Measurements from ENCODE around the gene FAM149A. TPM values are rescaled to one million over a fixed set of nuclear protein-coding genes. Genes with fewer than 3 reads are reported as not detected.

FAM149A gene
- total and polyA plus RNA-seq, 2 experiments from 2014 or later: 6.9 to 7.0 TPM

DNA sequence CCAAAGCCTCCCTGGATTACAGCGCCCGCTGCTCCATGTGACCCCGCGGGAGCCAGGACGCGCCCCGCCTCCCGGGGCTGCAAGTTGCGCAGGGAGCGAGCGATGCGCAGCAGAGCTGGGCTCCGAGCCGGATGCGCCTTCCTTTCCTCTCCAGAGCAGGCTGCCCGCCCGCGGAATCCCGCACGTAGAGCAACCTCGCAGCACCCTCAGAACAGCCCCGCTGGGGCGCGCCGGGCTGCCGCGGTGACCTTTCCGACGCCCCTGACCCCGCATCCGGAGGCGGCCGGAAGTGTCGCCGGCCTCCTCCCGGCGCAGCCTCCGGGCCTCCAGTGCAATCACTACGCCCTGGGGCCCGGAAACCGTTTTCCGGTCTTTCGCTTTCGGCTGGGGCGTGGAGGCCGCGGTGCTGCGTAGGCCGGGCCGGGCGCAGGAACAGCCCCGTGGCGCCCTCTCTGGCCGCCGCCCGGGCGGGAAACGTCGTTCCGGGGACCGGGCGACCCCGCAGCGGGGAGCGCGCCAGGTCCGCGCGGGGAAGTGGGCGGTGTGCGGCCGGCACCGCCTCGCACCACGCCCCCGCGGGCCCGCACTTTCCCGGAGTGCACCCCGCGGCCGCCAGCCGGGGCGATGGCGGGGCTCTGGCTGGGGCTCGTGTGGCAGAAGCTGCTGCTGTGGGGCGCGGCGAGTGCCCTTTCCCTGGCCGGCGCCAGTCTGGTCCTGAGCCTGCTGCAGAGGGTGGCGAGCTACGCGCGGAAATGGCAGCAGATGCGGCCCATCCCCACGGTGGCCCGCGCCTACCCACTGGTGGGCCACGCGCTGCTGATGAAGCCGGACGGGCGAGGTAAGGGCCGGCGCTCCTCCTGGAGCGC, 86.9 kb downstream of the FAM149A start, which contains the start of gene CYP4V2:
Gene CYP4V2, plus strand, starts transcription at position 368 of the 866 bp plus-strand sequence. Its CDS starts 257 bp downstream, at position 625.
- no peaks in the 10 kb centered on the region for H3K9me2 ChIP-seq (replicated peaks; ENCODE audit: insufficient read depth)
- no peaks in the 10 kb centered on the region for H4K20me1 ChIP-seq (ENCODE audit: insufficient read depth, poor library complexity, severe bottlenecking)
- no peaks in the 10 kb centered on the region for H3K9me3 ChIP-seq (ENCODE audit: low read depth)
- H3K4me2 ChIP-seq: peak within 1 kb of the TSS; percentile 85
- DNase-seq (ENCODE audit: low spot score): peak; percentile 88
- peaks cover 6% of the 10 kb centered on the region for H3K4me1 ChIP-seq (ENCODE audit: insufficient read depth)
- H3K36me3 ChIP-seq (replicated peaks; ENCODE audit: insufficient read depth, low read depth): no peaks in the 10 kb centered on the region
- no peaks in the 10 kb centered on the region for H3K27me3 ChIP-seq
- WGBS (ENCODE audit: low lambda C conversion rate, missing lambda C conversion rate): 1% methylated on average over 87 of the region's 107 CpGs
- peak within 1 kb of the TSS; percentile 97 for H3K27ac ChIP-seq
- TF ChIP-seq, protein P1, sequence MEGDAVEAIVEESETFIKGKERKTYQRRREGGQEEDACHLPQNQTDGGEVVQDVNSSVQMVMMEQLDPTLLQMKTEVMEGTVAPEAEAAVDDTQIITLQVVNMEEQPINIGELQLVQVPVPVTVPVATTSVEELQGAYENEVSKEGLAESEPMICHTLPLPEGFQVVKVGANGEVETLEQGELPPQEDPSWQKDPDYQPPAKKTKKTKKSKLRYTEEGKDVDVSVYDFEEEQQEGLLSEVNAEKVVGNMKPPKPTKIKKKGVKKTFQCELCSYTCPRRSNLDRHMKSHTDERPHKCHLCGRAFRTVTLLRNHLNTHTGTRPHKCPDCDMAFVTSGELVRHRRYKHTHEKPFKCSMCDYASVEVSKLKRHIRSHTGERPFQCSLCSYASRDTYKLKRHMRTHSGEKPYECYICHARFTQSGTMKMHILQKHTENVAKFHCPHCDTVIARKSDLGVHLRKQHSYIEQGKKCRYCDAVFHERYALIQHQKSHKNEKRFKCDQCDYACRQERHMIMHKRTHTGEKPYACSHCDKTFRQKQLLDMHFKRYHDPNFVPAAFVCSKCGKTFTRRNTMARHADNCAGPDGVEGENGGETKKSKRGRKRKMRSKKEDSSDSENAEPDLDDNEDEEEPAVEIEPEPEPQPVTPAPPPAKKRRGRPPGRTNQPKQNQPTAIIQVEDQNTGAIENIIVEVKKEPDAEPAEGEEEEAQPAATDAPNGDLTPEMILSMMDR (IDR thresholded peaks at IDR 0.05; ENCODE audit: poor library complexity): peak; percentile 18
- no peak for TF ChIP-seq EZH2 (IDR thresholded peaks at IDR 0.05; ENCODE audit: borderline replicate concordance)
- H2AFZ ChIP-seq: peak within 1 kb of the TSS; percentile 99
- peaks cover 17% of the 10 kb centered on the region for H3K79me2 ChIP-seq
- H3K4me3 ChIP-seq: peak within 1 kb of the TSS; percentile 100

DNA sequence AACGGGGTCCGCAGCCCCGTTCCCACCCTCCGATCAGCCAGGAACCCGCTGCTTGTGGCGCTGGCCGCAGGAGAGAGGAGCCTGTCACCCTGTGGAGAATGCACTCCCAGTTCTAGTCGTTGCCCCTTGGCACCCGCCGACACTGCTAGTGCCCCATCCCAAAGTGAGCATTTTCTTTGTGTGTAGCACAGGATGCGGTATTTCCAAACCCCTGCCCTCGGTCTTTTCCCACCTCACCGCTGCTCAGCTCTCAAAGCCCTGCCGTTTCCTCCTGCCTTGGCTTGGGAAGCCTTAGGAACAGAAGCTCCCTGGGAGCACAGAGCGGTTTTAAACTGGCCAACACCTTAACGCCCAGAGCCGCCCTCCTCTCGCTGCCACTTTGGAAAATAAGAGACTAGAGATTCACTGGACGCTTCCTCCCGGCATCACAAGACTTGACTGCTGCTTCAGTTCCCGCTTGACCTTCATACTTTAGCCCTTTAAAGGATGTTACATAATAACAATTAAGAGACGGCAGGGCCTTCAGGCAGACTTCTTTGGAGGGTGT, 87.6 kb downstream of the FAM149A start:
- Histone ChIP-seq H2AFZ (peak overlapping the region; percentile 99), H3K4me1 (ENCODE audit: insufficient read depth) (peaks cover 6% of the 10 kb centered on the region), H3K9me2 (replicated peaks; ENCODE audit: insufficient read depth) (no peaks in the 10 kb centered on the region), H3K27ac (peak overlapping the region; percentile 97), H4K20me1 (ENCODE audit: insufficient read depth, poor library complexity, severe bottlenecking) (no peaks in the 10 kb centered on the region), H3K4me3 (peak overlapping the region; percentile 100), H3K27me3 (no peaks in the 10 kb centered on the region), H3K4me2 (peak overlapping the region; percentile 85), H3K36me3 (replicated peaks; ENCODE audit: insufficient read depth, low read depth) (no peaks in the 10 kb centered on the region), H3K9me3 (ENCODE audit: low read depth) (no peaks in the 10 kb centered on the region), H3K79me2 (peaks cover 17% of the 10 kb centered on the region)
- peak; percentile 37 for DNase-seq (ENCODE audit: low spot score)
- TF ChIP-seq, protein P1 (IDR thresholded peaks at IDR 0.05; ENCODE audit: poor library complexity): peak; percentile 2
- no peak for TF ChIP-seq EZH2 (IDR thresholded peaks at IDR 0.05; ENCODE audit: borderline replicate concordance)
- under 1% methylated on average over 21 of the region's 22 CpGs for WGBS (ENCODE audit: low lambda C conversion rate, missing lambda C conversion rate)

DNA sequence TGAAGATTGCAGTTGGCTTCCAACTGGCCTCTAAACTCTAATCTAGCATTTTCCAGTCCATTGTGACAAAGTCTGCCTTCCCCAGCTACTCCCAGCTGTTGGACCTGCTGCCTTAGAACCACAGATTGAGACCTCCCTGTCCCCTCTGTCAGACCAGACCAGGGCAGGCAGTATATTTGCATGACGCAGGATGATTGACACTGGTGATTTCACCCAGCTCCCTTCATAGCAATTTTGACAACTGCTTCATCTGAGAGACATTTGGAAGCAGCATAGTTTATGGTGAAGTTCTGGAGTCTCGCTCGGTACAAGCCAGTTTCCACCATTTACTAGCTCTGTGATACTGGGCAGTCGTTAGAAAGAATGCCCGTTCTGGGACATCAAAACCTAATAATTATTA, 89.3 kb downstream of the FAM149A start:
- peaks cover 6% of the 10 kb centered on the region for H3K4me1 ChIP-seq (ENCODE audit: insufficient read depth)
- no peak overlapping the region for H3K4me3 ChIP-seq
- H3K27me3 ChIP-seq: no peaks in the 10 kb centered on the region
- TF ChIP-seq EZH2phosphoT487 (IDR thresholded peaks at IDR 0.05; ENCODE audit: low read depth, severe bottlenecking, unreplicated experiment) (no peak), EZH2 (IDR thresholded peaks at IDR 0.05; ENCODE audit: borderline replicate concordance) (no peak)
- WGBS (ENCODE audit: low lambda C conversion rate, missing lambda C conversion rate): 95% methylated on average over 5 of the region's 5 CpGs
- no peak overlapping the region for H3K4me2 ChIP-seq
- peaks cover 17% of the 10 kb centered on the region for H3K79me2 ChIP-seq
- H3K9me2 ChIP-seq (replicated peaks; ENCODE audit: insufficient read depth): no peaks in the 10 kb centered on the region
- no peaks in the 10 kb centered on the region for H3K9me3 ChIP-seq (ENCODE audit: low read depth)
- H3K27ac ChIP-seq: no peak overlapping the region
- no peaks in the 10 kb centered on the region for H4K20me1 ChIP-seq (ENCODE audit: insufficient read depth, poor library complexity, severe bottlenecking)
- peak; percentile 1 for DNase-seq (ENCODE audit: low spot score)
- no peak overlapping the region for H2AFZ ChIP-seq
- no peaks in the 10 kb centered on the region for H3K36me3 ChIP-seq (replicated peaks; ENCODE audit: insufficient read depth, low read depth)

DNA sequence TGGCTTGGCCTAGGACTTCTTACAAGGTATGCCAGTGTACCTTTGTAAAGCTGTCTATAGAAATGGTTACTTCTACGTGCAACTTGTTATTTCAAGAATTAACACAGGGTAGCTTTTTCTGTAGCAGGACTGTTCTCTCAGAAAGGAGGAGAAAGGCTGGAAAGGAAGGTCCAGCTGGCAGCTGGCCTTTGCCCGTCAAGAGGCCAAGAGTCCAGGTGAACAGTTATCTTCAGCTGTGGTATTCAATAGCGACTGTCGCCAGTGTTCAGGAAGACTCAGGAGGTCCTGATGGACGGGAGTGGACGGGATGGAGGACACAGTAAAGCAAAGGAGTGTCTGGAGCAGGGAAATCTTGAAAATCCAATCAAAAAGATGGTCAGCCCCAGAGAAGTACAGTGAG, 91.6 kb downstream of the FAM149A start:
- TF ChIP-seq, protein P1 (IDR thresholded peaks at IDR 0.05; ENCODE audit: poor library complexity): no peak
- no peak for TF ChIP-seq EZH2 (IDR thresholded peaks at IDR 0.05; ENCODE audit: borderline replicate concordance)
- TF ChIP-seq EZH2phosphoT487 (IDR thresholded peaks at IDR 0.05; ENCODE audit: low read depth, severe bottlenecking, unreplicated experiment): no peak
- no peak overlapping the region for H3K4me3 ChIP-seq
- H3K27ac ChIP-seq: no peak overlapping the region
- 93% methylated on average over 6 of the region's 6 CpGs for WGBS (ENCODE audit: low lambda C conversion rate, missing lambda C conversion rate)
- peaks cover 17% of the 10 kb centered on the region for H3K79me2 ChIP-seq
- no peak overlapping the region for H3K4me2 ChIP-seq
- DNase-seq (ENCODE audit: low spot score): peak; percentile 0
- H3K9me3 ChIP-seq (ENCODE audit: low read depth): no peaks in the 10 kb centered on the region
- H2AFZ ChIP-seq: no peak overlapping the region
- no peaks in the 10 kb centered on the region for H4K20me1 ChIP-seq (ENCODE audit: insufficient read depth, poor library complexity, severe bottlenecking)
- no peaks in the 10 kb centered on the region for H3K27me3 ChIP-seq
- no peaks in the 10 kb centered on the region for H3K9me2 ChIP-seq (replicated peaks; ENCODE audit: insufficient read depth)
- no peaks in the 10 kb centered on the region for H3K36me3 ChIP-seq (replicated peaks; ENCODE audit: insufficient read depth, low read depth)
- no peaks in the 10 kb centered on the region for H3K4me1 ChIP-seq (ENCODE audit: insufficient read depth)

Measured in hepatocyte (in vitro differentiated cells).